ENCODE results near the gene FBXO5.

FBXO5 gene

DNA sequence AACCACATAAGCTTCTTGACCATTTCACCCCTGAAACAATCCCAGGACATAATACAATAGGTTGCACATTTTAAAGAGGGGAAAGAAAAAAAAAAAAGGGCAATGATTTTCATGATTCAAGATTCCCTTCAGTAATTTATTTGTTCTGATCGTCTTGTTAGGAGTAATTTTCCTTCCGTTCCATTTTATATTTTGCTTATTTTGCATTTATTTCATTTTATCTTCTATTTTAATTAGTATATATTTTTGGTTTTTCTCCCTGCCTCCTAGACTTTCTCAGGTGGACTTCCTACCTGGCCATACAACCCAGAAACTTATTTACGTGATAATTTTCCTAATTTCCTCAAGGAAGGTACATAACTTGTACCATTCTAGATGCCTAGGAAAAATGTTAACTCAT is 32.6 kb downstream of the FBXO5 start:
- no peak for DNase-seq

DNA sequence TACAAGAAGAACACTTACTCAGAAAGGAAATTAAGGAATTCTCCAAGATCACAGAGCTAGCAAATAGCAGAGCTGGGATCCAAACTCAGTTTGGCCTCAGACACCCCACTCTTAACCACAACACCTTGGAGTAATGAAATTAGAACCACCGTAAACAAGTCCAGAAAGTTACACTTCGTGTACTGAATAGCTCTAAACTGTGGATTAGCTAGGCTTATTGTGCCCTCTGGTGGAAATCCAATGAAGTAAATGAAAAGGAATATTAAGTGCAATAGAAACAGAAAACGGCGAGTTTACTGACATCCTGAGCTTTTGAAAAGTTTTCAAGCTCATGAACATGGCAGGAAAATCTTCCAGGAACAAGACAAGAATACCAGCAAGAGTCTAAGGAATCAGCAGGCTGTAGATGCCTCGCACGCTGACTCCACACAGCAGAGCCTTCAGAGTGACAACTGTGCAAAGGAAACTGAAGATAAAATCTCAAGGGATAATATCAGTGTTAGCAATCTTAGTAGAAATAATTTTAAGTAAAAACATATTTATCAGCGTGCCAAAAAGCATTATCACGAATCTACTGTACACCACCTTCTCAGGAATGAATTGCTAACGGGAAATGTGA is 34.6 kb downstream of the FBXO5 start:
- DNase-seq: peak; percentile 39

DNA sequence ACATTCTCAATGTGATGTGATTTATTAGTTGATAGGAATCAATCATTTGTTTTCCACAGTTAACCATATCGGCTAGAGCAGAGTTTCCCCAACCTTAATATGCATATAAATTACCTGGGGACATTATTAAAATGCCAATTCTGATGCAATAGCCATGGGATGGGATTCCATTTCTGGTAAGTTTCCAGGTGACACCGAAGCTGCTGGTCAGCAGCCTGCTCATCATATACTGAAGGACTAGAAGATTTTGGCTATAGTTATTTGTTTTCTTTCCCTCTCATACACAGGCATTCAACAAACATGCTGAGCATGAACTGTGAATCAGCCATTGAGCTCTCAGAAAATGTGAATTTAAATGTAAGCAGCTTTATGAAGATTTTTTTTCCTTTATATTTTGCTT is 35.8 kb downstream of the FBXO5 start:
- no peak for DNase-seq

DNA sequence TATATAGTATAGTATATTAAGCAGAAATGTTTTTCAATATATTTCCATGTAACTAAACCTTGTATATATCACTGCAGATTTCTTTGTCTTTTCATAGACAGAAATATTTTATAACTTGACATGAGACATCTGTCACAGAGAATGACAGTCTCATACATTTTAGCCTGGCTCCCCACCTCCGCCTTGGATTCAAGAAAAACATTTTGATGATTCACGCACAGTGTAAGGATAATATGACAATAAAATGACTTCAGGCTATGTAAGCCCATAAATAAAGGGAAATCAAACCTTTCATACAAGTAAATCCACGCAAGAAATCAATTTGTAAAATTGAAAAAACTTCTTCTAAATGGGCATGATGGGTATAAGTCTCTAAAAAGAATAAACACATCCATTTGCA is 36.4 kb downstream of the FBXO5 start:
- DNase-seq: no peak

DNA sequence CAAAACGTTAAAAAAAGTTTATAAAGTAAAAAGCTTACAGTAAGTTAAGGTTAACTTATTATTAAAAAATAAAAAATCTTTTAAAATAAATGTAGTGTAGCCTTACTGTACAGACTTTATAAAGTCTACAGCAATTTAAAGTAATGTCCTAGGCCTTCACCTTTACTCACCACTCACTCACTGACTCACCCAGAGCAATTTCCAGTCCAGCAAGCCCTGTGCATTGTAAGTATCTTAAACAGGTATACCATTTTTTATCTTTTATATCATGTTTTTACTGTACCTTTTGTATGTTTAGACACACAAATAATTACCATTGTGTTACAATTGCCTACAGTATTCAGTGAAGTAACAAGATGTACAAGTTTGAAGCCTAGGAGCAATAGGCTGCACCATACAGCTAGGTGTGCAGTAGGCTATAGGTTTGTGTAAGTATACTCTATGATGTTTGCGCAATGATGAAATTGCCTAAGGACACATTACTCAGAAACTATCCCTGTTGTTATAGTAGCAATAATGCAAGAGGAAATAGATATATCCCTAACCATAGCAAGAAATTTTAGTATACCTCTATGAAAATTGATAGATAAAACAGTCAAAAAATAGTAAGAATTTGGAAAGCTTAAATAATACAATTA is 39.5 kb downstream of the FBXO5 start:
- DNase-seq: no peak

DNA sequence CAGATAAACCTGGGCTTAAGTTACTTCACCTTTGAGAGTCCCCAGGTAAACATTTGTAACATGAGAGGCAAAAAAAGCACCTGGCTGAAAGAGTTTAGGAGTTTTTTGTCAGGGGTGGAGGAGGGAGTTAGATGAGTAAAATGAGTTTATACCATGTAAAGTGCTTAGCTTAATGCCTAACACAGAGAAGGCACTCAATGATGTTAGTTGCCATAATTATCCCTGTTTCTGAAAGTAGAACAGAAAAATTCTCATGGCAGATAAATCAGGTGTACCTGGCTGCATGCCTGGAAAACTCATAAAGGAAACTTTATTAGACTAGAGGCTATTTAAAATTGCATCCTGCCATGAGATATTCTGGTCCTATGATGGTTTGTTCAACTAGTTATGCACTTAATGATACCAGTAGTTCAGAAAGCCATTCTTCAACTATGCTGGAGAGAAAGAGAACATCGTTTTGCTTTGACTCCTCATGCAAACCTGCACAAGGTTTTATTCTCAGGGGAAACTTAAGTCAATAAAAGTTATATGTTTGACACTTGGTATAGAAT is 40.4 kb downstream of the FBXO5 start:
- DNase-seq: no peak

DNA sequence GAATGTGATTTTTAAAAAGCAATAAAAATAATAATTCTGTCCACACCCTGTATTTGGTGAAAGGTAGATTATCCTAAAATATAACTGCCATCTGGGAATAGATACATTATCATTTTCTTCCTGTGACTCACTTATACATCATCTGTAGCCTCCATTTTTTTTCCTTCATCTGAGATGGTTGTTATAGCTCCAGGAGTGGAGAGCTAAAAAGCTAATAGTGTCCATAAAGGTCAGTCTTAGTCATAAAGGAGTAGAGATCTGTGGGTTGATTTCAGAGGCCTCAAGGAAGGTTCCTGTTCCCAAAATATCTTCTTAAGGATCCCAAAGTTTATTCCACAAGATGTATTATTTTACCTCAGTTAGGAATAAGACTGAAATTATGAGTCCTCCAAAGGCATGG is 41.1 kb downstream of the FBXO5 start:
- DNase-seq: no peak

DNA sequence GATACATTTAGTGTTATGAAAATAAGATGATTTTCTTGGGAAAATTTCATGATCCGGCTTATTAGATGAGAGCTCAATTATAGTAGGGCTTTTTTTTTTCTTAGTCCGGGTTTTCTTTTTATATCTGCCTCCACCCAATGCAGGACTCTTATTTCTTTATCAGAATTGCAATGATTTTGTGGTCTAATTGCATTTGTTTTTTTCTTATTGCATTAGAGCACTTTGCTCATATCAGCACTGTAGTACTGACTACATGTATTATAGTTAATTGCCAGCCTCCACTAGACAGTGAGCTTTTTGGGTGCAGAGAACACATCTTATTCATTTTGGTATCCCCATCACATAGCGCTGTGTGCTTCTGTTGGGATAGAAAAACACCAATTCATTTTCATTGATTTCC is 50.0 kb downstream of the FBXO5 start:
- DNase-seq: no peak

DNA sequence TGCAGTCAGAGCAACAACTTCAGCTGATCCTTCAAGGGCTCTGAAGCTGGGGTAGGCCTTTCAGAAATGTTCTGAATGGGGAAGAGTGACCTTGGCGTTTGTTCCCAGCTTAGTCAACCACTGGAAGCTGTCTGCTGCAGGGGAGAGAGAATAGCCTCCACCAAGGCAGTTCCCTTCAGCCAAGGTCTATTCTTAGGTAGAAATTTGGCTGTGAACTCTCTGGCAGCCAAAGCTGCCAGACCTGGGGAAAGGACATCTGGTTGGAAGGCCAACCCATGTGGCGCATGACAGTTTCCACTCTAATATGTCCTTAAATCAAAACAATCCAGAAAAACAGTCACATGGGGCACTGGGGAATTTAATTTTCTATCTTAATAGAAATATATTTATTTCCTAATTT is 60.1 kb downstream of the FBXO5 start:
- DNase-seq: no peak
